Suprapubic skin (tissue), 4 donors: ENCODE measurements around the gene CPNE5.

Experiments used
- CTCF ChIP-seq, 2 donors: fragments of 200-600 bp in 1 of 2; fragments of 450-650 bp in 1 of 2; sonication (generic) in 1 of 2; IDR thresholded peaks; one replicate each; pipeline ENCODE4 v1.5.1; 2016 to 2019; ENCODE audit warnings: antibody characterized with exemption in 2 of 2, mild to moderate bottlenecking in 1 of 2, moderate library complexity in 1 of 2
- POLR2A ChIP-seq, 2 donors: fragments of 450-650 bp; IDR thresholded peaks; one replicate each; pipeline ENCODE4 v1.6.1; 2017; ENCODE audit warnings: antibody characterized with exemption in 2 of 2, mild to moderate bottlenecking in 2 of 2, moderate library complexity in 2 of 2
- POLR2AphosphoS5 ChIP-seq, 3 donors: sonication (generic); formaldehyde crosslinking; IDR thresholded peaks; one replicate each; pipeline ENCODE4 v1.6.1; 2017; ENCODE audit warnings: antibody characterized with exemption in 3 of 3

GRCh38 chr6:36765190-36765589 is 74.1 kb downstream of the CPNE5 start:
- TF ChIP-seq POLR2A (IDR thresholded peaks at IDR 0.05) (no peak), CTCF (IDR thresholded peaks at IDR 0.05) (no peak), POLR2AphosphoS5 (IDR thresholded peaks at IDR 0.05) (no peak)
